ENCODE measurements around the gene ZBED4.

GRCh38 chr22:49885281-49885680 lies 31.6 kb downstream of the ZBED4 start:
- TF ChIP-seq EZH2phosphoT487 (IDR thresholded peaks at IDR 0.05; ENCODE audit: low read length) (no peak), CTCF (IDR thresholded peaks at IDR 0.05; ENCODE audit: low read length) (no peak), EZH2 (optimal IDR thresholded peaks at IDR 0.05; ENCODE audit: low read depth, low read length) (no peak)
